ENCODE measurements around the gene GPRIN1. TPM values are rescaled to one million over a fixed set of nuclear protein-coding genes. Genes with fewer than 3 reads are reported as not detected.

Gene GPRIN1
- total RNA-seq, 1 donor = 0.94 TPM

DNA sequence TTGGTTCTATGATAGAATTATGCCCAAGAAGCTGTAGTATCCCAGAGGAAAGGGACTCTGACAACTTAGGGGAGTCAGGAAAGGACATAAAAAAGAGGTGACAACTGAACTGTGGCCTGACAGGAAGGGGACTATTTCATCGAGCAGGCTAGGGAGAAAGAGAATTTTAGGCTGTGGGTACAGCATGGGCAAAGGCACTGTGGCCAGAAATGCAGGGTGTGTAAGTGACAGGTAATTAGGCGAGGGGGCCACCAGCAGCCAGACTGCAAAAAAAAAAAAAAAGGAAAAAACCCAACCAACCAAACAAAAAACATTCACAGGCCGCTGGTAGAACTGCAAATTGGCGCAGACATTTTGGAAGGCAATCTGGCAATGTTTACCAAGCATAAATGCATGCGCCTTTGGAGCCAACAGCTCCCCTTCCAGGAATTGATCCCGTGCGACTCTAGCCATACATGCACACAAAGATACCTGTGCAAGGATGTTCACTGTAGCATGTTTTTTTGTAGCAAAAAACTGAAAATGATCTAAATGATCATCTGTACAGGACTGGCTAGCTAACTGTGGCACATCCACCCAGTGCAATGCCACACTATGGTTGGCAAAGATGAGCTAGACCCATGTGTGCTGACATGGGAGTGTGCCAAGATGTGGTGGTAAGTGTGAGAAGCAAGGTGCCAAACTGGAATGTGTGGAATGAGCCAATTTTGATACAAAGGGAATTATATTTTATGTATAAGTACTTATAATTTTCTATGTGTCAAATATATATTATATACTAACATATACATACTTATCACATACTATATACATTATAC lies 21.6 kb upstream of the GPRIN1 start:
- Histone ChIP-seq H3K4me1 (ENCODE audit: insufficient read depth, low read length) (peaks cover 25% of the 10 kb centered on the region), H3K9me3 (ENCODE audit: low read depth, low read length) (no peaks in the 10 kb centered on the region), H3K27me3 (ENCODE audit: insufficient read depth, low read length) (peaks cover 57% of the 10 kb centered on the region), H3K4me3 (ENCODE audit: low read length) (no peak overlapping the region)

DNA sequence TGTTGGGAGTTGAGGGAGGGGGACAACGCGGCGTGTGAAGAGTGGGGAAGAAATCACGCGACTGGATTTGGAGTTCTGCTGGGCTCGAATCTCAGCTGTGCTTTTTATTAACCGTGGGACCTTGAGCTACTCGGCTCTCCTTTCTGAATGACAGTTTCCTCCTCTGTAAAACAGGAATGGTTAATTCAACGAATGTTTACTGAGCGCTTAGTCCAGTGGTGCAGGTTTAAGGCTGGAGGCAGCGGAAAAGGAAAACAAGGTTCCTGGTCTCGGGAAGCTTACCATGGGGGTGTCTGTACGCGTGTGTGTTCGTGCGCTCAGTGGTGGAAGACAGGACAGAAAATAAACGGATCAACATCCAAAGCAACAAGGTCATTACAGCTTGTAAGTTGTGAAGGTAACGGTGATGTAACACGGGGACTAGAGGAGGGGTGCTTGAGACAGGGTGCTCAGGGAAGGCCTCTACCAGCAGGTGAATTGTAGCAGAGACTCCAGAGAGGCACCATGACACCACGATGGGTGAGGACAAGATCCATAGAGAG lies 20.8 kb upstream of the GPRIN1 start:
- no peaks in the 10 kb centered on the region for H3K9me3 ChIP-seq (ENCODE audit: low read depth, low read length)
- peaks cover 57% of the 10 kb centered on the region for H3K27me3 ChIP-seq (ENCODE audit: insufficient read depth, low read length)
- peaks cover 25% of the 10 kb centered on the region for H3K4me1 ChIP-seq (ENCODE audit: insufficient read depth, low read length)
- no peak overlapping the region for H3K4me3 ChIP-seq (ENCODE audit: low read length)

DNA sequence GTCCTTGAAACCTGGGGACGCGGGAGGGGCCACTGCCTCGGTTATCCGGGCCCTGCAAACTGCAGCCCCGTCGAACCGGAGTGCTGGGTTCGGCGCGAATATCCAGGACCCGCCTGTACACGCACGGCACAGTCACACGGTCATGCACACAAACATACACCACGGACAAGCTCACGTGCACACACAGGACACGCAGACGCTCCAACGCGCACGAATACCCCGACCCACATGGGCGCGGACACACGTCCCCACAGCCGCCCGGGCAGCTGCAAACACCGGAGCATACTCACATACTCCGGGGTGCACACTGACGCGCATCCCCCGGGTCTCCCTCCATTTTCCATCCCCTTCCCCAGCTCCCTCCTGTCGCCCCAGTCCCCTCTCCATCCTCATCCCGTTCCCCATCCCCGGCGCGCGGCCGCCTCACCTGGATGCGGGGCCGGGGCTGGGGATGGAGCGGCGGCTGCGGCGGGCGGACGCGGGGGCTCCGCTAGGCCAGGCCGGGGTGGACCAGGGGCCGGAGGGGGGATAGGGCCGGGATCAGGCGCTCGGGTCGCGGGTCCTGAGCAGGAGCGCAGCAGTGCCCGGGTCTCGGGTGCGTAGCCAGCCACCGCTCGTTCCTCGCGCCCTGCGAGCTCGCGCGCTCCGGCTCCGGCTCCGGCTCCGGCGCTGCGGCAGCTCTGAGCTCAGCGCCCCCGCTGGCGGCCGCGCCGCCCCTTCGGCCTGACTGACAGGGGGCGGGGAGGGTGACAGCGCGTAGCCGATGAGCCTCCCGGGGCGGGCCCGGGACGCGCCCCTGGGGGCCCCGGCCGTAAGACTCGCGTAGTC lies 20.1 kb upstream of the GPRIN1 start, which contains the start of the genes EIF4E1B and SNCB:
TSS of gene EIF4E1B (plus strand) at position 823 of the 828 bp plus-strand sequence. CDS start 12,113 bp downstream, outside the sequence.
TSS of gene SNCB (minus strand) at position 682 of the 828 bp plus-strand sequence. CDS start 880 bp downstream, outside the sequence.
- H3K9me3 ChIP-seq (ENCODE audit: low read depth, low read length) = no peaks in the 10 kb centered on the region
- H3K4me1 ChIP-seq (ENCODE audit: insufficient read depth, low read length) = peaks cover 25% of the 10 kb centered on the region
- no peak within 1 kb of the TSS for H3K4me3 ChIP-seq (ENCODE audit: low read length)
- peaks cover 57% of the 10 kb centered on the region for H3K27me3 ChIP-seq (ENCODE audit: insufficient read depth, low read length)

DNA sequence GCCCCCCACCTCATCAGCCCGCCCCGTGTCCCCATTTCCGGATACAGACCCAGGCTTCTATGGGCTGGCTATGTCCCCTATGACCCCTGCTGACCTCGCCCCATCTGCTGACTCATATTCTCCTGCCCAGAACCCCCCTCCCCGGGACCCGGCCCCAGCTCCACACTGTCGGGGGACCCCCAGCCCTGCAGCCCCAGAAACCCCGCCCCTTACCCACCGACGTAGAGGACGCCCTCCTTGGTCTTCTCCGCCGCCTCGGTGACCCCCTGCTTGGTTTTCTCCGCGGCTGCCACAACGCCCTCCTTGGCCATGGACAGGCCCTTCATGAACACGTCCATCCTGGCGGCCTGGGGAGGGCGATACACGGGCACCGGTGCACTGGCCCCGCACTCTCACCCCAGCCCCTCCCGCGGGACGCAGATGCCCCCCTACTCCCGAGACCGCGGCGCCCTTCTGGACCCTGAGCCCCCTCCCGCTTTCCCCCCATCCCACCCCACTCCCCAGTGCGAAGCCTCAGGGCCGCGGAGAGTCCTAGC lies 19.4 kb upstream of the GPRIN1 start:
- Histone ChIP-seq H3K4me1 (ENCODE audit: insufficient read depth, low read length) (peaks cover 25% of the 10 kb centered on the region), H3K27me3 (ENCODE audit: insufficient read depth, low read length) (peaks cover 55% of the 10 kb centered on the region), H3K4me3 (ENCODE audit: low read length) (no peak overlapping the region), H3K9me3 (ENCODE audit: low read depth, low read length) (no peaks in the 10 kb centered on the region)

DNA sequence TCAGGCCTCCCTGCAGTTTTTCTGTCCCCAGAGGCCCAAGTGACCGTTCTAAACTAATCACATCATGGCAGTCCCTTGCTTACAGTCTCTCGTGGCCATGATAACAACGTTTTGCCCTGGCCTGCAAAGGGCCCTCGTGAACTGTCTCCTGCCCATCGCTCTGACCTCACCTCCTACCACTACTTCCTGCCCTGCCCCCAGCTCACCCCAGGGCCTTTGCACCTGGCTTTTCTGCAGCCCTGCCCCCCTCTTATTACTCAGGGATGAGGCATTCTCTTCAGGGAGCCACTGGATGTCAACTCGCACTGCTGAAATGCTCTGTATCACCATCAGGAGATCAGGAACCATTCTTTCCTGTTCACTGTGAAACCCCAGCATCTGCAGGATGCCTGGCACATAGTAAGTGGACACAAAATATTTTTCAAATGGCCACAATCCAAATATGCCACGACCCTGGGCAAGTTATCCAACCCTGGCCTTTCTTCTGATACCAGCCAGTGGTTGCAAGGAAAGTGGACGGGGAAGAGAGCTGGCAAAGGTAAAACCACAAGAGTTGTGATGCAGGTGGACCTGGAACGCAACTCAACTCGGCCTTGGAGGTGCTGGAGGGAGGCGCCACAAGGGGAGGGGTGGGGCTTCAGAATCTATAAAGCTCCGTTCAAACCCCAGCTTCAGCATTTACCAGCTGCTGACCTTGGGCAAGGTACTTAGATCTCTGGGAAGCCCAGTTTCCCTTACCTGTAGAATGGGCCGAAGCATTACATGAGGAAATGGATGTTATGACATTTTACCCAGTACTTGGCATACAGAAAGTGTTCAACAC lies 18.7 kb upstream of the GPRIN1 start:
- Histone ChIP-seq H3K9me3 (ENCODE audit: low read depth, low read length) (no peaks in the 10 kb centered on the region), H3K4me1 (ENCODE audit: insufficient read depth, low read length) (peaks cover 19% of the 10 kb centered on the region), H3K27me3 (ENCODE audit: insufficient read depth, low read length) (peaks cover 48% of the 10 kb centered on the region), H3K4me3 (ENCODE audit: low read length) (no peak overlapping the region)

DNA sequence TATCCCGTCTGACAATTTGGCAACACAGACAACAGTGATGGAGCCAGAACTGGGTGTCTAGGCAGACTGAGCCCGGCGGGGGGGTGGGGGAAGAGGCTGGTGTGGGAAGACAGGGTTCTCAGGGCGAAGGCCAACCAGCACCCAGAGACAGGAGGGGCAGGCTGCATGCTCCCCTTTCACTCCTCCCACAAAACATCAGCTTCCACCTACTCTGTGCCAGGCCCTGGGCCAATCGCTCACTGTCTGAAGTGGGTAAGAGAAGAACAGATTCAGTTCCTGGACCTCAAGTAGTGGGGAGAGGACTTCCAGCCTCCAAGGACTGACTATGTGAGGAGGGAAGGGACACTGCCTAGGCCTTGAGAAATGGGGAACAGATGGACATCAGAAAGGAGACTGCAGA lies 17.6 kb upstream of the GPRIN1 start:
- Histone ChIP-seq H3K4me3 (ENCODE audit: low read length) (no peak overlapping the region), H3K27me3 (ENCODE audit: insufficient read depth, low read length) (peaks cover 38% of the 10 kb centered on the region), H3K9me3 (ENCODE audit: low read depth, low read length) (no peaks in the 10 kb centered on the region), H3K4me1 (ENCODE audit: insufficient read depth, low read length) (peaks cover 15% of the 10 kb centered on the region)

DNA sequence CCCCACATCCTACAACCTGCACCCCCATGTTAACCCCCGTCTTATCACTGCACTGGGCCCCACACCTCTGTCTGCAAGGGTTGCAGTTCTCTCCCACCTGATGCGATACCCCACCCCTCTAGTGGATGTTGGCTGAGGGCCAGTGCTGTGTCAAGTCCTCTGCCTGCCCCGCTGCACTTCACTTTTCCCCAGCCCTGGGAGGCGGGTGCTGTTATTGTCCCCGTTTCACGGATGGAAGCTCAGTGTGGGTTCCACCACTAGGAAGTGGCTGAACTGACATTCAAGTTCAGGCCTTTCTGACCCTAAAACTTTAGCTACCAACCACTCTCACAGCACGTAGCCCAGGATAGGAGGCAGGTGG lies 16.9 kb upstream of the GPRIN1 start:
- Histone ChIP-seq H3K4me1 (ENCODE audit: insufficient read depth, low read length) (peaks cover 15% of the 10 kb centered on the region), H3K27me3 (ENCODE audit: insufficient read depth, low read length) (peaks cover 34% of the 10 kb centered on the region), H3K9me3 (ENCODE audit: low read depth, low read length) (no peaks in the 10 kb centered on the region), H3K4me3 (ENCODE audit: low read length) (no peak overlapping the region)

DNA sequence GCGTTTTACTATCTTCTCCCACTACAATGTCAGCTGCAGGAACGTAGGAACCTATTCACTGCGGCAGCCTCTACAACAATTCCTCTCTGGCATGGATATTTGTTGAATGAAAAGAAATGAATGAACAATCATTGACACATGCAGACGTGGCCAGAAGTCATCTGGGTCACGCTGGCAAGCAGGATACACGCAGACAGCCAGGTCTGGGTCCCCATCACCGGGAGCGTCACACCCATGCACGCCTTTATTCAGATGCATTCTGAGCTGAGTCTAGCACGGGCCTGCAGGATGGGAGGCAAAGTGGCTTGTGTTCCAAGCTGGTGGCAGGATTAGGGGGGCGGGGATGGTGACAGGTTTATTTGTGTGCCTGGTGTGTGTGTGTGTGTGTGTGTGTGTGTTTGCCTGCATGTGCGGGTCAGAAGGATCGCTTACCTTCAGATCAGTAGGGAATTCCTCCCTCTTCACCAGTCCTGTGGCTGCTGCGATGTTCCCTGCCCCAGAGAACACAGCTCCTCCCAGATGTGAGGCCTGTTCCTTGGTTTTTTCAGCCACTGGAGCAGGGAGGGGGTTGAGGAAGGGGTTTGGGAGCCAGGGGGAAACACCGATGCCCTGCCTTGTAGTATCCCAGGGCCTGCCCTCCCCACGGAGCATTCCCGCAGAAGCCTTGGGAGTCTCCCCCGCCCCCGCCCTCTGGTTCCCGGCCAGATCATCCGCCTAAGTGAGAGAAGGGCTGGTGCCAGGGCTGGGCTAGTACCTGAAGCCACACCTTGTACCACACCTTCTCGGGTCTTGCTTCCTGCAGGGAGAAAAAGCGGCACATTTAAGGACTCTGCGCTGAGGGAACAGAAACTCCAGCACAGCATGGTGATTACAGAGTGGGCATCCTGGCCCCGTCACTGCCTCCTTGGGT lies 16.3 kb upstream of the GPRIN1 start:
- Histone ChIP-seq H3K4me3 (ENCODE audit: low read length) (no peak overlapping the region), H3K9me3 (ENCODE audit: low read depth, low read length) (no peaks in the 10 kb centered on the region), H3K27me3 (ENCODE audit: insufficient read depth, low read length) (peaks cover 29% of the 10 kb centered on the region), H3K4me1 (ENCODE audit: insufficient read depth, low read length) (peaks cover 15% of the 10 kb centered on the region)

DNA sequence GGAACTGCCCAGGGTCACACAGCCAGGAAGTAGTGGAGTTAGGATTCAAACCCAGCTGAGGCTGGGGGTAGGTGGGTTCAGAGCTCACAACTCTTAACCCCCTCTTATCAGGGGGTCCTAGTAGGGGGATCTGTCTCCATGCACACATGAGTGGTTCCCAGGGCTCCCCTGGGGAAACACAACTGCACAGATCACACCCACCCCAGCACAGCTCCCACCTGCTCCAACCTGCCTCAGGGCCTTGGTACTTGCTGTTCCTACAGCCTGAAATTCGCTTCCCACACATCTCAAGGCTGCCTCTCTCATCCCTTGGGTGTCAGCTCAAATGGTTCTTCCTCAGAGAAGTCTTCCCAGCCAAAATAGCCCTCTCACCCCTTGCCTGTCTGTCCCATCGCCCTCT lies 15.6 kb upstream of the GPRIN1 start:
- H3K9me3 ChIP-seq (ENCODE audit: low read depth, low read length) = no peaks in the 10 kb centered on the region
- H3K4me1 ChIP-seq (ENCODE audit: insufficient read depth, low read length) = peaks cover 12% of the 10 kb centered on the region
- H3K4me3 ChIP-seq (ENCODE audit: low read length) = no peak overlapping the region
- H3K27me3 ChIP-seq (ENCODE audit: insufficient read depth, low read length) = peaks cover 29% of the 10 kb centered on the region

DNA sequence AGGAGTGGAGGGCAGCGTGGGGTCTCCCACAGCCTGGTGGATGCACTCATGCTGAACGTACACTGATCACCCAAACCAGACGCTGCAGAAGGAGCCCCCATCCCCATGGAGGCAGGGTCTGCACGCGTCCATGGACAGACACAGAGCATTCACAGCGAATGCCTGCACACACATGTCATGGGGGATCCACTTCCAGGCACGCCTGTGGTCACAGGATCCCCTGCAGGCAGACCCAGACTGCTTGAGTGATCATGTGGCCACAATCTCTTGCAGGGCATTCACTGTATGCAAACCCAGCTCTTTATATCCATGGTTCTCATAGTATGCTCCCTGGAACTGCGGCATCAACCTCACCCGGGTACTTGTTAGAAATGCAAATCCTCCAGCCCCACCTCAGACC lies 15.0 kb upstream of the GPRIN1 start:
- Histone ChIP-seq H3K9me3 (ENCODE audit: low read depth, low read length) (no peaks in the 10 kb centered on the region), H3K27me3 (ENCODE audit: insufficient read depth, low read length) (peaks cover 32% of the 10 kb centered on the region), H3K4me1 (ENCODE audit: insufficient read depth, low read length) (peaks cover 11% of the 10 kb centered on the region), H3K4me3 (ENCODE audit: low read length) (no peak overlapping the region)

DNA sequence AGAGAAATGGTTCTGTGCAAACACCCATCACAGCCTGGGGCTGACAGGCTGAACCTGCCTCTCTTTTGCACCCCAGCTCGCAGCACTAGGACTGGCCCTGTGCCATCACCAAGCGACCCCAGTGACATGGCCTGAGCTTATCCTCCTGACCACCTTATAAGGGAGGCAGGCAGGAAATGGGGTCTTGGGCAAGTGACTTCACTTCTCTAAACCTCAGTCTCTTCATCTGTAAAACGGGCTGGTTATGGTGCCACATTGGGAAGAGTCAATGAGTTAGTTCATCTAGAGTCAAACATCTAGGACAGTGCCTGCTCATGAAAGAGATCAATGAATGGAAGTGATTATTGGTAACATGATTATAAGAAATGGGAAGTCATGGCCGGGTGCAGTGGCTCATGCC lies 14.2 kb upstream of the GPRIN1 start:
- Histone ChIP-seq H3K4me1 (ENCODE audit: insufficient read depth, low read length) (peaks cover 16% of the 10 kb centered on the region), H3K9me3 (ENCODE audit: low read depth, low read length) (no peaks in the 10 kb centered on the region), H3K27me3 (ENCODE audit: insufficient read depth, low read length) (peaks cover 31% of the 10 kb centered on the region), H3K4me3 (ENCODE audit: low read length) (no peak overlapping the region)

DNA sequence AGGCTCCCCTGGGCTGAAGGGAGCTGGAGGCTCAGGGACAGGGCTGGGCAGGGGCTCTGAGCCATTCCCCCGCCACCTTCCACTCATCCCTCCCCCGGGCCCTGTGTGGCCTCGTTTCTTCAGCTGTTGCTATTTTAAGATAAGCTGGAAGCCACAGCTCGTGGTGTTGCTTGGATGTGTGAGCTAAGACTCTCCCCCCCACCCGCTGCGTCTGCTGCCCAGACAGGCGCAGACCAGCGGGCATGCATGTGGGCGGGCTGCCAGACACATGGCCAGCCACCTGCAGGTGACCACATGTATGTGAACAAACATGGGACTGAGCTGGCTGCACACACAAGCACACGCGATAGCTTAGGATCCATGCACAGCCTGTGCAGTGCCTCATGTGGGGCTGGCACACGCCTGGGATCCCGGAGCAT lies 11.7 kb upstream of the GPRIN1 start:
- Histone ChIP-seq H3K4me1 (ENCODE audit: insufficient read depth, low read length) (peaks cover 16% of the 10 kb centered on the region), H3K4me3 (ENCODE audit: low read length) (no peak overlapping the region), H3K27me3 (ENCODE audit: insufficient read depth, low read length) (peaks cover 37% of the 10 kb centered on the region), H3K9me3 (ENCODE audit: low read depth, low read length) (no peaks in the 10 kb centered on the region)

DNA sequence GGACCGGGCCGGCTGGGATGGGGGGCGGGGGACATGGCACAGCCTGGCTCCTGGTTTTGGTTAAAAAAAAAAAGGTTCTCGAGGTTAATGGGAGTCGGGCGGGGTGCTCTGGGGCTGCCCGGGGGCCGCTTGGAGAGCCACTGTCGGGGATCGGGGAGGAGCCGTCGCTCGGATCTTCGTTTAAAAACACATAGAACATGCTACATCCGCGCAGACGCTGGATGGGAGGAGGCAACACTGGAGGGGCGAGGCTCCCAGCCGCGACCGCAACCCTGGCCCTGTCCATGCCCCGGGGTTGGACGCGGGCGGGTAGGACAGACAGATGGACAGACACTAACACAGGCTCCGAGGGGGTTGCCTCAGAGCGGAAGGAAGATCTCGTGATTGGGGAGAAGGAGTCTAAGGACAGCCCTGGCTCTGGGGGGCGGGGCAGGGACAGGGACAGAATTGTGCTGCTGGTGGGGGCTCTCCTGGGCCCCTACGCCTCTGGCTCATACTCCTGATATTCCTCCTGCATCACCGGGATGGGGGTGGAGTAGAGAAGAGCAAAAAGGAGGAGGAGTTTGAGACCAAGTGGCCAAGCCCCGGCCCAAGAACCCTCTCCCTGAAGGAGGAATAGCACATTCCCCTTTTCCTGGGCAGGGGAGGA lies 10.5 kb upstream of the GPRIN1 start:
- H3K4me3 ChIP-seq (ENCODE audit: low read length) = no peak overlapping the region
- H3K4me1 ChIP-seq (ENCODE audit: insufficient read depth, low read length) = peaks cover 16% of the 10 kb centered on the region
- H3K27me3 ChIP-seq (ENCODE audit: insufficient read depth, low read length) = peaks cover 37% of the 10 kb centered on the region
- no peaks in the 10 kb centered on the region for H3K9me3 ChIP-seq (ENCODE audit: low read depth, low read length)
